Measurements from ENCODE around the gene OLFML2B.

OLFML2B gene

DNA sequence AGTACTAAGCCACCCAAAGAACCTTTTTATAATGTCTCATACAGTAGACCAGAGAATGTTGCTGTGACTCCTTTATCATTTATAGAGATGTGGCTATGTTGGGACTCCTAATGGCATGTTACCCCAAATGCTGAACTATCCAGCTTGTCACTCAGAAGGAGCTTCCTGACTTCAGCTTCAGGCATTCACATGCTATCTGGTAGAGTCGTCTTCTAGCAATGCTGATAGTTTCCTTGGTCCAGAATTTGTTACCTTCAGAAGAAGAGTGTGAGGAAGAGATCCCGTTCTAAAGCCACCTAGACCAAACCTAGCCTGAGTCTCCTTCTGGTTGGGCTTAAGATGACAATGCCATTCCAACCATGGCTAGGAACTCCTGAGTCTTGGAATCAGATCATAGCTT, 68.1 kb downstream of the OLFML2B start:
- no peaks in the 10 kb centered on the region for H3K9me3 ChIP-seq (ENCODE audit: severe bottlenecking)
- TF ChIP-seq, protein P1, sequence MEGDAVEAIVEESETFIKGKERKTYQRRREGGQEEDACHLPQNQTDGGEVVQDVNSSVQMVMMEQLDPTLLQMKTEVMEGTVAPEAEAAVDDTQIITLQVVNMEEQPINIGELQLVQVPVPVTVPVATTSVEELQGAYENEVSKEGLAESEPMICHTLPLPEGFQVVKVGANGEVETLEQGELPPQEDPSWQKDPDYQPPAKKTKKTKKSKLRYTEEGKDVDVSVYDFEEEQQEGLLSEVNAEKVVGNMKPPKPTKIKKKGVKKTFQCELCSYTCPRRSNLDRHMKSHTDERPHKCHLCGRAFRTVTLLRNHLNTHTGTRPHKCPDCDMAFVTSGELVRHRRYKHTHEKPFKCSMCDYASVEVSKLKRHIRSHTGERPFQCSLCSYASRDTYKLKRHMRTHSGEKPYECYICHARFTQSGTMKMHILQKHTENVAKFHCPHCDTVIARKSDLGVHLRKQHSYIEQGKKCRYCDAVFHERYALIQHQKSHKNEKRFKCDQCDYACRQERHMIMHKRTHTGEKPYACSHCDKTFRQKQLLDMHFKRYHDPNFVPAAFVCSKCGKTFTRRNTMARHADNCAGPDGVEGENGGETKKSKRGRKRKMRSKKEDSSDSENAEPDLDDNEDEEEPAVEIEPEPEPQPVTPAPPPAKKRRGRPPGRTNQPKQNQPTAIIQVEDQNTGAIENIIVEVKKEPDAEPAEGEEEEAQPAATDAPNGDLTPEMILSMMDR (IDR thresholded peaks at IDR 0.05; ENCODE audit: low read depth, low read length), result no peak
- peaks cover 14% of the 10 kb centered on the region for H3K36me3 ChIP-seq
- H3K4me3 ChIP-seq (ENCODE audit: low read depth, low read length), result no peak overlapping the region
- H3K27ac ChIP-seq, result no peak overlapping the region
- H3K27me3 ChIP-seq (ENCODE audit: insufficient read depth, low read depth, severe bottlenecking), result no peaks in the 10 kb centered on the region
- no peak for DNase-seq

GRCh38 chr1:161954466-161954865, 69.2 kb downstream of the OLFML2B start:
- Histone ChIP-seq H3K27me3 (ENCODE audit: insufficient read depth, low read depth, severe bottlenecking) (no peaks in the 10 kb centered on the region), H3K36me3 (peaks cover 10% of the 10 kb centered on the region), H3K4me3 (ENCODE audit: low read depth, low read length) (no peak overlapping the region), H3K9me3 (ENCODE audit: severe bottlenecking) (no peaks in the 10 kb centered on the region), H3K27ac (no peak overlapping the region)
- TF ChIP-seq, protein P1 (IDR thresholded peaks at IDR 0.05; ENCODE audit: low read depth, low read length), result no peak
- no peak for DNase-seq

DNA sequence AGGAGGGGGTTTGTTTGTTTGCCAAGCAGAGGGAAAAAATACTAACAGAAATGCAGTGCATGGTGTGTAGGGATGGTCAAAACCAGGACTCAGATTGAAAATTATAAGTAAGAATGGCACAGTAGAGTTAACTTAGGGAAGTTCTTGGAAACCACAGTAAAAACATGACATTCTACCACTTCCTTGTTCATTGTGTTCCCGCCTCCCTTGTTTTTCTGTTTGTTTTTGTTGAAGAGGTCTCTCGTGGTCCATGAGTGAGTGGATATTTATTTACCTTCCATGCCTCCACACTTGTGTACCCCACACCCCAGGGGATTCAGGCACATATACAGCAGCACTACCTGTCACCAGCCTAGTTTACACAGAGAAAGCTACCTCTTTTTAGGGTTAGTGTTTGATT, 69.6 kb downstream of the OLFML2B start:
- Histone ChIP-seq H3K27me3 (ENCODE audit: insufficient read depth, low read depth, severe bottlenecking) (no peaks in the 10 kb centered on the region), H3K9me3 (ENCODE audit: severe bottlenecking) (no peaks in the 10 kb centered on the region), H3K27ac (no peak overlapping the region), H3K36me3 (peaks cover 8% of the 10 kb centered on the region), H3K4me3 (ENCODE audit: low read depth, low read length) (no peak overlapping the region)
- TF ChIP-seq, protein P1 (IDR thresholded peaks at IDR 0.05; ENCODE audit: low read depth, low read length), result no peak
- no peak for DNase-seq

DNA sequence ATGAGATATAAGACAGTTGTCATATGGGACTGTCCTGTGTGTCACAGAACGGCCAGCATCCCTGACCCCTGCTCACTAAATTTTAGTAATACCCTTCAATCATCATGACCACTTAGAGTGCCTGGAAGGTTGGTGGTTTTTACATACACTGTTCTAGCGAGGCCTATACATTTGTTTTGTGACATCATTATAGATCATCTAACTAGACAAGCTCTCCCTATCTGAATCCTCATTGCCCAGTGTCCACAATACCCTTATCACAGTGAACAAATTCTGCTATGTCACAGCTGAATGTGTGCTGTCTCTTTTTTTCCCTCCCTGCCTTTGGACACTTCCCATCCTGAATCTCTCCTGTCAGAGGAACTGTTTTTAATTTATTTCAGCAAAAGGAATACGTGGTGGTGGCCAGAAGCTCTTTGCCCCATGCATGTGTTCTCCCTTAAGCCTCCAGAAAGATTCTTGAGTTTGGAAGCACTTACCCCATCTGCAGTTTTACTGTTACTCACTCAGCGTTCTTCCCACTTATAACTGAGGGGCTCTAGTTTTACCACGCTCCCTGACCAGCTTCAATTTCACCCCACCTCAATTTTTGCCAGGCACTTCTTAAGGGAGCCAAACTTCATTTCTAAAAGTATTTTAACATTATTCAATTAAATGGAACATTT, 70.3 kb downstream of the OLFML2B start:
- TF ChIP-seq, protein P1 (IDR thresholded peaks at IDR 0.05; ENCODE audit: low read depth, low read length), result no peak
- DNase-seq, result no peak
- no peaks in the 10 kb centered on the region for H3K27me3 ChIP-seq (ENCODE audit: insufficient read depth, low read depth, severe bottlenecking)
- no peak overlapping the region for H3K27ac ChIP-seq
- no peaks in the 10 kb centered on the region for H3K9me3 ChIP-seq (ENCODE audit: severe bottlenecking)
- H3K4me3 ChIP-seq (ENCODE audit: low read depth, low read length), result no peak overlapping the region
- H3K36me3 ChIP-seq, result peaks cover 2% of the 10 kb centered on the region

DNA sequence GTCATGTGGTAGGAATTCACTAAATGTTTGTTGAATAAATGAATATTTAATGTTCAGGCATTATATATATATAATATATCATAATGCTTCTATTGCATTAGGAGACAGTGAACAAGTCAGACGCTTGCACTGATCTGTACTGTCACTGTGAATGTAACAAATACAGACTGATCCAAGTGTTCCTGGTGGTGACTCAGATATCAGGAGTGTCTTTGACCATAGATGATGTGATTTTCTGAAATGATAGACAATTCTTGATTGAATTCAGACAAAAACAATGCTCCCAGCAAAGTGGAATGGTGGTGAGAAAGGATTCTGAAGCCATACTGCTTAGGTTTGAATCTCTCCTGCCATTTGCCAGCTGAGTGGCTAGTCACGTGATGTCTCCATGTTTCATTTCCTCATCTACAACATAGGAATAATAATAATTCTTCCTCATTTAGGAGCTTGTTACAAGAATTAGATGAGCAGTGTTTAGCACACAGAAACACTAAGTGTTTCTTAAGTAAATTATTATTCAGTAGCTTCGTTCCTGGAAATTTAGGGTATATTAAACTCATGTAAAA, 71.0 kb downstream of the OLFML2B start:
- Histone ChIP-seq H3K4me3 (ENCODE audit: low read depth, low read length) (no peak overlapping the region), H3K9me3 (ENCODE audit: severe bottlenecking) (no peaks in the 10 kb centered on the region), H3K27me3 (ENCODE audit: insufficient read depth, low read depth, severe bottlenecking) (no peaks in the 10 kb centered on the region), H3K27ac (no peak overlapping the region), H3K36me3 (no peaks in the 10 kb centered on the region)
- no peak for DNase-seq
- TF ChIP-seq, protein P1 (IDR thresholded peaks at IDR 0.05; ENCODE audit: low read depth, low read length), result no peak

GRCh38 chr1:161951646-161952045, 72.0 kb downstream of the OLFML2B start:
- H3K4me3 ChIP-seq (ENCODE audit: low read depth, low read length), result no peak overlapping the region
- H3K27ac ChIP-seq, result no peak overlapping the region
- no peaks in the 10 kb centered on the region for H3K9me3 ChIP-seq (ENCODE audit: severe bottlenecking)
- TF ChIP-seq, protein P1 (IDR thresholded peaks at IDR 0.05; ENCODE audit: low read depth, low read length), result no peak
- DNase-seq, result no peak
- no peaks in the 10 kb centered on the region for H3K36me3 ChIP-seq
- no peaks in the 10 kb centered on the region for H3K27me3 ChIP-seq (ENCODE audit: insufficient read depth, low read depth, severe bottlenecking)
